CD4-positive, alpha-beta memory T cell (primary cell): Measurements from ENCODE around the gene SDHAF3. TPM values are rescaled to one million over a fixed set of nuclear protein-coding genes. Genes with fewer than 3 reads are reported as not detected.
"Not testable (repeated sequence)": the region's sequence is repeated elsewhere in the genome, so short reads cannot be mapped to it uniquely, and the experiment has no call there.

Experiments
- CTCF ChIA-PET: fragments of 350-600 bp; sonication (Branson Sonifier 250); formaldehyde crosslinking; loops from one replicate; lab custom pipeline; 2021; ENCODE audit warnings: inconsistent platforms; ENCODE audit not compliant: partially characterized antibody; lab: Charles Lee
- POLR2A ChIA-PET: fragments of 350-600 bp; sonication (Branson Sonifier 250); formaldehyde crosslinking; loops from one replicate; lab custom pipeline; 2021; ENCODE audit not compliant: partially characterized antibody; lab: Charles Lee
- DNase-seq, 5 donors: peaks; one replicate each; pipeline versions ENCODE4 v3.0.0 to v3.0.0-alpha.2; 2020 to 2022; ENCODE audit warnings: mixed read lengths in 1 of 5
- H3K27ac ChIP-seq: one replicate; pipeline ENCODE4 v1.7.0; 2013; ENCODE audit warnings: low read depth, low read length
- H3K27me3 ChIP-seq: 2 replicates; pipeline ENCODE4 v1.7.0; 2013; ENCODE audit warnings: mild to moderate bottlenecking, low read length, moderate library complexity; ENCODE audit not compliant: insufficient read depth
- H3K36me3 ChIP-seq: 2 replicates; pipeline ENCODE4 v1.7.0; 2013; ENCODE audit warnings: mild to moderate bottlenecking, low read length, moderate library complexity; ENCODE audit not compliant: insufficient read depth
- H3K4me1 ChIP-seq: 2 replicates; pipeline ENCODE4 v1.7.0; 2013; ENCODE audit warnings: mild to moderate bottlenecking, low read length, moderate library complexity; ENCODE audit not compliant: insufficient read depth
- H3K4me3 ChIP-seq, 2 donors: one replicate each; pipeline ENCODE4 v1.7.0; 2013; ENCODE audit warnings: low read length in 2 of 2, mild to moderate bottlenecking in 1 of 2
- H3K9me3 ChIP-seq, 2 donors: one replicate each; pipeline ENCODE4 v1.7.0; 2013; ENCODE audit warnings: low read length in 2 of 2, control low read depth in 1 of 2; ENCODE audit not compliant: control insufficient read depth in 1 of 2
- H3K27ac Mint-ChIP-seq, 7 donors: one replicate each; pipeline ENCODE4 v1.8.0; 2020 to 2021; ENCODE audit warnings: mixed read lengths in 7 of 7, mild to moderate bottlenecking in 6 of 7, inconsistent platforms in 3 of 7, moderate library complexity in 3 of 7
- H3K27me3 Mint-ChIP-seq, 2 donors: one replicate each; pipeline ENCODE4 v1.8.0; 2020 to 2021; ENCODE audit warnings: mixed read lengths in 2 of 2
- H3K36me3 Mint-ChIP-seq, 2 donors: one replicate each; pipeline ENCODE4 v1.8.0; 2020 to 2021; ENCODE audit warnings: mixed read lengths in 2 of 2, inconsistent platforms in 1 of 2, mild to moderate bottlenecking in 1 of 2
- H3K4me1 Mint-ChIP-seq, 4 donors: one replicate each; pipeline ENCODE4 v1.8.0; 2020 to 2021; ENCODE audit warnings: mixed read lengths in 4 of 4, mild to moderate bottlenecking in 1 of 4
- H3K4me3 Mint-ChIP-seq, 8 donors: one replicate each; pipeline ENCODE4 v1.8.0; 2020 to 2021; ENCODE audit warnings: mixed read lengths in 8 of 8, mild to moderate bottlenecking in 7 of 8, moderate library complexity in 6 of 8, inconsistent platforms in 3 of 8
- H3K9me3 Mint-ChIP-seq, 8 donors: one replicate each; pipeline ENCODE4 v1.8.0; 2020 to 2021; ENCODE audit warnings: mixed read lengths in 8 of 8, mild to moderate bottlenecking in 5 of 8, inconsistent platforms in 3 of 8, moderate library complexity in 1 of 8
- intact Hi-C: fragments of 100-400 bp; cut with micrococcal nuclease; formaldehyde crosslinking; loops from one replicate; pipeline ENCODE4 v1.15.1; 2023
- polyA plus RNA-seq, 2 donors: library from polyadenylated mRNA; unstranded; fragments of 300-500 nt; fragmentation: Illumina TruSeq; gene quantifications; one replicate each; pipeline ENCODE4 v1.2.3, GENCODE V29; 2021
- total RNA-seq, 2 experiments: library from RNA; stranded (reverse); gene quantifications; one replicate each; pipeline ENCODE4 v1.2.3, GENCODE V29; 2021

The SDHAF3 gene
- total and polyA plus RNA-seq, 4 experiments from 2014 or later, result 10.8 to 64.9 (median 25.9) TPM

- Mint-ChIP-seq H3K4me1 (peaks cover 0 to 2% (median 2%) of the 10 kb centered on the region in 4 donors), H3K27me3 (no peaks in the 10 kb centered on the region), H3K36me3 (peaks cover 18 to 25% of the 10 kb centered on the region in 2 donors), H3K27ac (peak overlapping the region in 1 of 7 donors; percentile 55), H3K4me3 (no peak overlapping the region), H3K9me3 (no peaks in the 10 kb centered on the region)
- ChIA-PET CTCF (interaction anchor here (0.7 kb wide), 1 partner anchor 1235 kb away, joined by 5 read pairs; no protein-coding TSS in a partner anchor), POLR2A (no interaction called here)
- Histone ChIP-seq H3K36me3 (no peaks in the 10 kb centered on the region), H3K27me3 (no peaks in the 10 kb centered on the region), H3K4me1 (no peaks in the 10 kb centered on the region), H3K9me3 (no peaks in the 10 kb centered on the region), H3K27ac (no peak overlapping the region), H3K4me3 (no peak overlapping the region)
- intact Hi-C loops, result no loop called here
- no peak for DNase-seq
Measured at GRCh38 chr7:97149843-97150242, 32.3 kb downstream of the SDHAF3 start.

- CTCF ChIA-PET, result interaction anchor here (1.0 kb wide), 1 partner anchor 52 kb away, joined by 3 read pairs; no protein-coding TSS in a partner anchor
- H3K9me3 ChIP-seq, result no peaks in the 10 kb centered on the region
- no peak overlapping the region for H3K4me3 Mint-ChIP-seq
- H3K36me3 Mint-ChIP-seq, result peaks cover 23 to 38% of the 10 kb centered on the region in 2 donors
- peaks cover 0 to 17% (median 7%) of the 10 kb centered on the region in 8 donors for H3K9me3 Mint-ChIP-seq
- no peak overlapping the region for H3K27ac ChIP-seq
- H3K27me3 ChIP-seq, result no peaks in the 10 kb centered on the region
- peaks cover 0 to 2% (median under 1%) of the 10 kb centered on the region in 4 donors for H3K4me1 Mint-ChIP-seq
- H3K27me3 Mint-ChIP-seq, result no peaks in the 10 kb centered on the region
- intact Hi-C loops, result no loop called here
- H3K27ac Mint-ChIP-seq, result peak overlapping the region in 1 of 7 donors; percentile 18
- H3K4me3 ChIP-seq, result no peak overlapping the region
- no peak for DNase-seq
- no peaks in the 10 kb centered on the region for H3K4me1 ChIP-seq
- POLR2A ChIA-PET, result no interaction called here
- no peaks in the 10 kb centered on the region for H3K36me3 ChIP-seq
Measured at GRCh38 chr7:97155897-97156418, 38.5 kb downstream of the SDHAF3 start.

- not testable (repeated sequence) for H3K4me1 Mint-ChIP-seq
Measured at GRCh38 chr7:97159984-97160383, 42.5 kb downstream of the SDHAF3 start.

GRCh38 chr7:97161609-97162008, 44.1 kb downstream of the SDHAF3 start:
- peaks cover 43 to 57% of the 10 kb centered on the region in 2 donors for H3K36me3 Mint-ChIP-seq

More at GRCh38 chr7:97159984-97160383, 42.5 kb downstream of the SDHAF3 start:
- CTCF ChIA-PET, DNase-seq, H3K27ac ChIP-seq, intact Hi-C loops, H3K27ac Mint-ChIP-seq, H3K36me3 ChIP-seq, H3K4me3 ChIP-seq, H3K27me3 Mint-ChIP-seq, H3K27me3 ChIP-seq, H3K4me1 ChIP-seq, H3K4me3 Mint-ChIP-seq, H3K9me3 ChIP-seq: not testable (repeated sequence)
- H3K36me3 Mint-ChIP-seq, result peaks cover 39 to 51% of the 10 kb centered on the region in 2 donors
- H3K9me3 Mint-ChIP-seq, result peaks cover 0 to 23% (median 10%) of the 10 kb centered on the region in 8 donors
- POLR2A ChIA-PET, result interaction anchor here (0.5 kb wide), 1 partner anchor 14 kb away, joined by 3 read pairs; no protein-coding TSS in a partner anchor

GRCh38 chr7:97166308-97166707, 48.8 kb downstream of the SDHAF3 start:
- Mint-ChIP-seq H3K27ac (peak overlapping the region in 1 of 7 donors; percentile 3), H3K9me3 (peaks cover 0 to 16% (median 9%) of the 10 kb centered on the region in 8 donors), H3K27me3 (no peaks in the 10 kb centered on the region), H3K4me3 (peak overlapping the region in 1 of 8 donors; percentile 27), H3K4me1 (peaks cover 9 to 14% (median 11%) of the 10 kb centered on the region in 4 donors), H3K36me3 (peaks cover 33 to 42% of the 10 kb centered on the region in 2 donors)
- Histone ChIP-seq H3K27ac (no peak overlapping the region), H3K4me3 (no peak overlapping the region), H3K9me3 (no peaks in the 10 kb centered on the region), H3K27me3 (no peaks in the 10 kb centered on the region), H3K36me3 (no peaks in the 10 kb centered on the region), H3K4me1 (no peaks in the 10 kb centered on the region)
- no peak for DNase-seq
- intact Hi-C loops, result no loop called here
- CTCF ChIA-PET, result no interaction called here
- POLR2A ChIA-PET, result no interaction called here

More at GRCh38 chr7:97161609-97162008, 44.1 kb downstream of the SDHAF3 start:
- H3K27ac Mint-ChIP-seq, intact Hi-C loops, H3K27me3 ChIP-seq, H3K9me3 ChIP-seq, H3K36me3 ChIP-seq, H3K4me1 ChIP-seq, POLR2A ChIA-PET, DNase-seq, H3K4me3 ChIP-seq, CTCF ChIA-PET, H3K27ac ChIP-seq, H3K4me3 Mint-ChIP-seq, H3K27me3 Mint-ChIP-seq: not testable (repeated sequence)
- peaks cover under 1 to 14% (median 6%) of the 10 kb centered on the region in 4 donors for H3K4me1 Mint-ChIP-seq
- H3K9me3 Mint-ChIP-seq, result peaks cover 0 to 23% (median 12%) of the 10 kb centered on the region in 8 donors

- intact Hi-C loops, result no loop called here
- peaks cover 0 to 14% (median 8%) of the 10 kb centered on the region in 8 donors for H3K9me3 Mint-ChIP-seq
Measured at GRCh38 chr7:97167176-97167575, 49.7 kb downstream of the SDHAF3 start.

GRCh38 chr7:97167749-97168148, 50.3 kb downstream of the SDHAF3 start:
- Mint-ChIP-seq H3K4me1 (peaks cover 8 to 10% (median 8%) of the 10 kb centered on the region in 4 donors), H3K27ac (peak overlapping the region in 1 of 7 donors; percentile 10), H3K27me3 (no peaks in the 10 kb centered on the region), H3K36me3 (peaks cover 21 to 27% of the 10 kb centered on the region in 2 donors), H3K4me3 (no peak overlapping the region), H3K9me3 (peaks cover 0 to 14% (median 8%) of the 10 kb centered on the region in 8 donors)
- H3K4me1 ChIP-seq, result no peaks in the 10 kb centered on the region
- intact Hi-C loops, result no loop called here
- no peak overlapping the region for H3K4me3 ChIP-seq
- ChIA-PET POLR2A (no interaction called here), CTCF (no interaction called here)
- H3K9me3 ChIP-seq, result no peaks in the 10 kb centered on the region
- no peak for DNase-seq
- H3K27ac ChIP-seq, result no peak overlapping the region
- H3K36me3 ChIP-seq, result no peaks in the 10 kb centered on the region
- H3K27me3 ChIP-seq, result no peaks in the 10 kb centered on the region

More at GRCh38 chr7:97167176-97167575, 49.7 kb downstream of the SDHAF3 start:
- Histone ChIP-seq H3K36me3 (no peaks in the 10 kb centered on the region), H3K27ac (no peak overlapping the region), H3K27me3 (no peaks in the 10 kb centered on the region), H3K4me3 (no peak overlapping the region), H3K9me3 (no peaks in the 10 kb centered on the region), H3K4me1 (no peaks in the 10 kb centered on the region)
- POLR2A ChIA-PET, result no interaction called here
- H3K27me3 Mint-ChIP-seq, result no peaks in the 10 kb centered on the region
- H3K27ac Mint-ChIP-seq, result no peak overlapping the region
- peaks cover 26 to 33% of the 10 kb centered on the region in 2 donors for H3K36me3 Mint-ChIP-seq
- DNase-seq, result no peak
- no peak overlapping the region for H3K4me3 Mint-ChIP-seq
- H3K4me1 Mint-ChIP-seq, result peaks cover 9 to 12% (median 10%) of the 10 kb centered on the region in 4 donors
- CTCF ChIA-PET, result no interaction called here
